Transverse colon (tissue), 4 donors: Measurements from ENCODE around the gene CDKL5. TPM values are rescaled to one million over a fixed set of nuclear protein-coding genes. Genes with fewer than 3 reads are reported as not detected.

Experiments used
- DNase-seq: peaks from one replicate; pipeline ENCODE4 v3.0.0-alpha.2; 2019
- H3K27ac ChIP-seq, 4 donors: fragments of 200-600 bp; sonication (generic); 2 replicates each; pipeline ENCODE4 v1.5.1; 2016 to 2018; ENCODE audit warnings: inconsistent platforms in 4 of 4
- H3K27me3 ChIP-seq: fragments of 200-600 bp; sonication (generic); 2 replicates; pipeline ENCODE4 v1.5.1; 2017; ENCODE audit warnings: inconsistent platforms
- H3K36me3 ChIP-seq, 4 donors: fragments of 200-600 bp; sonication (generic); 2 replicates each; pipeline ENCODE4 v1.5.1; 2017 to 2019; ENCODE audit warnings: inconsistent platforms in 4 of 4
- H3K4me1 ChIP-seq, 4 donors: fragments of 200-600 bp; sonication (generic); 2 replicates each; pipeline ENCODE4 v1.5.1; 2017 to 2020; ENCODE audit warnings: inconsistent platforms in 4 of 4
- H3K4me3 ChIP-seq, 4 donors: fragments of 200-600 bp; sonication (generic); 1 replicate in 1 of 4; 2 replicates in 3 of 4; pipeline versions ENCODE4 v1.5.1 to v1.6.1; 2017 to 2019; ENCODE audit warnings: inconsistent platforms in 4 of 4
- H3K9me3 ChIP-seq, 2 donors: fragments of 200-600 bp; sonication (generic); 2 replicates each; pipeline ENCODE4 v1.5.1; 2017 to 2019; ENCODE audit warnings: inconsistent platforms in 2 of 2
- CTCF ChIP-seq, 5 experiments: fragments of 200-600 bp in 3 of 5; fragments of 450-650 bp in 2 of 5; sonication (generic) in 3 of 5; IDR thresholded peaks; 1 replicate in 2 of 5; 2 replicates in 3 of 5; pipeline ENCODE4 v1.5.1; 2016 to 2017; ENCODE audit warnings: antibody characterized with exemption in 5 of 5, inconsistent platforms in 3 of 5, mild to moderate bottlenecking in 2 of 5, moderate library complexity in 1 of 5
- EP300 ChIP-seq: sonication (generic); formaldehyde crosslinking; IDR thresholded peaks from one replicate; pipeline ENCODE4 v1.6.1; 2017; ENCODE audit warnings: antibody characterized with exemption, low read depth
- POLR2A ChIP-seq: fragments of 450-650 bp; IDR thresholded peaks from one replicate; pipeline ENCODE4 v1.6.1; 2016; ENCODE audit warnings: antibody characterized with exemption, mild to moderate bottlenecking, moderate library complexity
- POLR2AphosphoS5 ChIP-seq, 3 donors: sonication (generic); formaldehyde crosslinking; IDR thresholded peaks; one replicate each; pipeline ENCODE4 v1.6.1; 2016; ENCODE audit warnings: antibody characterized with exemption in 3 of 3
- WGBS, 2 donors: methylation state at CpG; one replicate each; pipeline ENCODE4 v1.1.5; 2018; ENCODE audit warnings: low coverage in 1 of 2; 5-methylcytosine and 5-hydroxymethylcytosine counted together
- in situ Hi-C, 4 donors: fragments of 200-750 bp; cut with MboI; loops; one replicate each; pipeline versions ENCODE4 v1.15.0 to v1.15.1; 2017; ENCODE audit warnings: low sequenced_read_pairs in 3 of 4, low pct_ligation_motif_present in 1 of 4, low pct_unique_long_range_greater_than_20kb in 1 of 4
- intact Hi-C: fragments of 100-400 bp; cut with DNase I; formaldehyde crosslinking; loops from one replicate; pipeline ENCODE4 v1.15.1; 2023; ENCODE audit warnings: low total_unique reads
- total RNA-seq, 4 donors: library from RNA; depleted of rRNA; stranded (reverse); fragments of >200 nt; gene quantifications; one replicate each; pipeline ENCODE4 v1.1.0, GENCODE V29; 2016

Gene CDKL5
- total RNA-seq, 4 donors from 2014 or later = 0.75 to 4.8 (median 3.5) TPM

GRCh38 chrX:18674788-18675735 lies 249.7 kb downstream of the CDKL5 start:
- no peaks in the 10 kb centered on the region for H3K9me3 ChIP-seq

GRCh38 chrX:18676050-18676449 lies 250.6 kb downstream of the CDKL5 start:
- WGBS, 2 donors = 85% methylated on average over 10 of the region's 10 CpGs; no CpG with 5 or more reads in 1 of the 2 donors
- intact Hi-C loops (loop anchor here (5.0 kb wide), 1 partner anchor 1241 kb away; no protein-coding TSS in a partner anchor), in situ Hi-C loops (no loop called here)
- H3K36me3 ChIP-seq = no peaks in the 10 kb centered on the region
- H3K27ac ChIP-seq = no peak overlapping the region
- H3K9me3 ChIP-seq = no peaks in the 10 kb centered on the region
- no peak for TF ChIP-seq CTCF (IDR thresholded peaks at IDR 0.05)
- H3K4me1 ChIP-seq = no peaks in the 10 kb centered on the region
- no peak overlapping the region for H3K4me3 ChIP-seq
- no peaks in the 10 kb centered on the region for H3K27me3 ChIP-seq
- DNase-seq = no peak

More at GRCh38 chrX:18674788-18675735, 249.7 kb downstream of the CDKL5 start:
- H3K4me1 ChIP-seq = no peaks in the 10 kb centered on the region
- TF ChIP-seq POLR2AphosphoS5 (IDR thresholded peaks at IDR 0.05) = peak in 2 of 3 donors; percentile 42 to 45
- no peak for TF ChIP-seq CTCF (IDR thresholded peaks at IDR 0.05)
- TF ChIP-seq EP300 = no peak
- TF ChIP-seq POLR2A = peak; percentile 30
- no peaks in the 10 kb centered on the region for H3K36me3 ChIP-seq
- peak overlapping the region; percentile 56 to 77 (median 66) for H3K4me3 ChIP-seq
- DNase-seq = peak; percentile 78
- WGBS, 2 donors = 0 to 42% methylated on average over 8 to 43 of the region's 74 CpGs
- no peaks in the 10 kb centered on the region for H3K27me3 ChIP-seq
- H3K27ac ChIP-seq = peak overlapping the region; percentile 82 to 93 (median 88)
- in situ Hi-C loops (loop anchor here in 1 of 4 donors (25.0 kb wide), 1 partner anchor 263 kb away; no protein-coding TSS in a partner anchor), intact Hi-C loops (loop anchor here (5.0 kb wide), 1 partner anchor 1242 kb away; no protein-coding TSS in a partner anchor)

- 77% methylated on average over 11 of the region's 11 CpGs; no CpG with 5 or more reads in 1 of the 2 donors for WGBS, 2 donors
- intact Hi-C loops (loop anchor here (5.0 kb wide), 1 partner anchor 1241 kb away; no protein-coding TSS in a partner anchor), in situ Hi-C loops (no loop called here)
- H3K9me3 ChIP-seq = no peaks in the 10 kb centered on the region
- no peak for DNase-seq
- TF ChIP-seq POLR2A = no peak
- no peak for TF ChIP-seq POLR2AphosphoS5 (IDR thresholded peaks at IDR 0.05)
- TF ChIP-seq EP300 = no peak
- H3K27me3 ChIP-seq = no peaks in the 10 kb centered on the region
- no peak overlapping the region for H3K27ac ChIP-seq
- no peaks in the 10 kb centered on the region for H3K36me3 ChIP-seq
- no peaks in the 10 kb centered on the region for H3K4me1 ChIP-seq
- H3K4me3 ChIP-seq = no peak overlapping the region
These were observed 251.1 kb downstream of the CDKL5 start for GRCh38 chrX:18676470-18676869.

- H3K27me3 ChIP-seq = no peaks in the 10 kb centered on the region
- H3K4me1 ChIP-seq = no peaks in the 10 kb centered on the region
- peak; percentile 13 for DNase-seq
- no peak overlapping the region for H3K27ac ChIP-seq
- intact Hi-C loops = loop anchor here (5.0 kb wide), 1 partner anchor 1240 kb away; no protein-coding TSS in a partner anchor
- WGBS, 2 donors = 78% methylated on average over 17 of the region's 17 CpGs; no CpG with 5 or more reads in 1 of the 2 donors
- no peaks in the 10 kb centered on the region for H3K9me3 ChIP-seq
- H3K4me3 ChIP-seq = no peak overlapping the region
- H3K36me3 ChIP-seq = no peaks in the 10 kb centered on the region
- in situ Hi-C loops = no loop called here
- no peak for TF ChIP-seq CTCF (IDR thresholded peaks at IDR 0.05)
- TF ChIP-seq POLR2A = no peak
- no peak for TF ChIP-seq POLR2AphosphoS5 (IDR thresholded peaks at IDR 0.05)
- no peak for TF ChIP-seq EP300
These were observed 251.9 kb downstream of the CDKL5 start for GRCh38 chrX:18677161-18677869.
